Left forelimb (tissue), 1 donor: ENCODE data around the gene TCTA.

Source experiments
- DNase-seq: peaks from one replicate; pipeline ENCODE4 v3.0.0-alpha.2; 2018; ENCODE audit warnings: low spot score

TCTA gene

DNA sequence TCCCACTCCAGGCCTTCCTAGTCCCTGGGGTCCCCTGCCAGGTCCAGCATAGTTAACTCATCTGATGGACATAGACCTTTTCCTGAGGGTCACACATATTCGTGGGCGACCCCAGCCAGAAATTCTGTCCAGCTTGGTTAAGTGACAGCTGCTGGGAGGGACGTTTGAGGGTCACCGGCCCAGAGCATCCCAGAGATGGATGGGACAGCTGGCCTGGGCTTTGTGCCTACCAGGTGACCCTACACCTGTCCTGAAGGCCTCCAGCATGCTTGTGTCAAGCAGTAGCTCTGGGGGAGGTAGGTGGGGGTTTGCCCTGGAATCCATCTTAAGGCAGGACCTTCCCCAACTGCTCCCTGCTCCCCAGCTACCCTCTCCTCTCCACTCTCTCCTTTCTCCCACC, 48.7 kb downstream of the TCTA start:
- no peak for DNase-seq

DNA sequence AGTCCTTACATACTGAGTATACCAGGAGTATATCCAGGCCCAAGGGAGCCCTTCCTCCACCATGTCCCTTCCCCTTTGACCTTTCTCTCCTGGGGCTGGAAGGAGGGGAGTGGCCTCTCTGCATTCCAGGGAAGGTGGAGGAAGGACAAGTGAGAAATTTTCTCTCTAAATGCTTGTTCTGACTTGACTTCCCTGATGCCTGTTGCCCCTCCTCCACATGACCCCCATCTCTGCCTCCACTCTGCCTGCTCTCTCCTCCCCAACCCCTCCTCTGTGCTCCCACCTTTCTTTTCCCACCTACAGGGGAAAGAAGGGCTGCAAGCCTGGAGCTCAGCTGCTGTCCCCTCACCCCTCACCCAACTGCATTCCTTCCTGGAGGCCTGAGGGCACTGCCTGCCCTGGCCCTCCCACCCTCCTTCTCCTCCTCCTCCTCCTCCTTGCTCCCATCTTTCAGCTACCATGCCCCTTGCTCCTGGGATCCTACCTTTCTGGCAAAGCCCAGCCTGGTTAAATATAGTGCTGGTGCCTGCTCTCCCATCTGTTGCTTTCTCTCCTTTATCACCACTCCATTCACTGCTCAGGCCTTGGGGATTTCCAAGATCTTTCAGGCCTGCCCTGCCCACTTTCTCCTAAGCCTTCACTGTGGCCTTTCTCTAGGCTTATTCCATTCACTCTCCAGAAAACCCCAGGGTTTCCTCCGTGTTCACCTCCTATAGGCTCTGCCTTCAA, 49.4 kb downstream of the TCTA start:
- no peak for DNase-seq

DNA sequence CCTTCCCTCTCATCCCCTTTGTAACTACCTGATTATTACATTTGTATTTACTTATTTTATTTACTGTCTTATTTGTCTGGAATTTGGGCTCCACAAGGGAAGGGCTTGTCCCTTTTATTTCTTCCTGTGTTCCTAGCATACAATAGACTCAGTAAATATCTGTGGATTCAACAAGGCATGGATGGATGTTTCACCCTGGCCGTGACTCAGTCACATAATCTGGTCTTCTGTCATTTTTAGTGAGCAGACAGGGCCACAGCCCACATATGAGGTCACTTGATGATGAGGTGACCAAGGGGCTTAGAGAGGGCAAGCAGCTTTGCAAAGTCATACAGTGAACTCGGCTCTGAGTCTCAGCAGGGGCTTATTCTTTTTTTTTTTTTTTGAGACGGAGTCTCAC, 50.0 kb downstream of the TCTA start:
- no peak for DNase-seq

DNA sequence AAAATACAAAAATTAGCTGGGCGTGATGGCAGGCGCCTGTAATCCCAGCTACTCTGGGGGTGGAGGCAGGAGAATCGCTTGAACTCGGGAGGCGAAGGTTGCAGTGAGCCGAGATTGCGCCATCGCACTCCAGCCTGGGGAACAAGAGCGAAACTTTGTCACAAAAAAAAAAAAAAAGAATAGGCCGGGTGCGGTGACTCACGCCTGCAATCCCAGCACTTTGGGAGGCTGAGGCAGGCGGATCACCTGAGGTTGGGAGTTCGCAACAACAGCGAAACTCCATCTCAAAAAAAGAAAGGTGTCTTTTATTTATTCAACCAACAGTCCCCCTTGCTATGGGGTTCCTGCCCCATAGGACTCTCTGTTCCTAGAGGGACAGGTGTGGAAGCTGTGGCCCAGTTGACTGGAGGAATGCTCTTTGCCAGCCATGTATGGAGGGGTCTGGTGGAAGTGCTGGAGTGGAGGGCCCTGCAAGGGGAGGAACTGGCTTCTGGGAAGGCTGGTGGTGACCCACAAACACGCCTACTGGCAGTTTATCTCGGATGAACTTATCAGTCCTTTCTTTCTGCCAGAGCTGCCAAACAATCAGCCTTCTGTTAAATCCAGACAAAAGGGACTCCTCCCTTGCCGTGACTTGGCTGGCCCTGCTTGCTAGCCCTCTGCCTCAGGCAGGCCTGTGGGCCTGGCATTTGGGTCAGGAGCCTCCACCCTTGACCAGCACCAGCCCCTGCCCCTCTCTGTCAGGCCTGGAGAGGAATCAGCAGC, 53.2 kb downstream of the TCTA start:
- DNase-seq = no peak
